Neural progenitor cell (in vitro differentiated cells): ENCODE results near the gene RERE. TPM values are rescaled to one million over a fixed set of nuclear protein-coding genes. Genes with fewer than 3 reads are reported as not detected.

Source experiments
- DNase-seq: peaks from one replicate; pipeline ENCODE4 v3.0.0-alpha.2; 2016; ENCODE audit warnings: low spot score
- H2AFZ ChIP-seq: fragments of 200-600 bp; sonication (generic); replicated peaks from 2 replicates; pipeline ENCODE4 v1.6.1; 2016; ENCODE audit warnings: antibody characterized with exemption
- H3F3A ChIP-seq: fragments of 200-600 bp; sonication (generic); 2 replicates; pipeline ENCODE4 v1.6.1; 2016; ENCODE audit warnings: antibody characterized with exemption, low read depth
- H3K27ac ChIP-seq: fragments of 200-600 bp; sonication (generic); 2 replicates; pipeline ENCODE4 v1.5.1; 2016; ENCODE audit warnings: mild to moderate bottlenecking
- H3K27me3 ChIP-seq: fragments of 200-600 bp; sonication (generic); 2 replicates; pipeline ENCODE4 v1.6.1; 2016; ENCODE audit warnings: mild to moderate bottlenecking, moderate library complexity
- H3K36me3 ChIP-seq: fragments of 200-600 bp; sonication (generic); 2 replicates; pipeline ENCODE4 v1.5.1; 2016
- H3K4me1 ChIP-seq: fragments of 200-600 bp; sonication (generic); 2 replicates; pipeline ENCODE4 v1.6.1; 2016; ENCODE audit warnings: mixed run types
- H3K4me2 ChIP-seq: fragments of 200-600 bp; sonication (generic); 2 replicates; pipeline ENCODE4 v1.6.1; 2016
- H3K4me3 ChIP-seq: fragments of 200-600 bp; sonication (generic); 2 replicates; pipeline ENCODE4 v1.5.1; 2016
- H3K79me2 ChIP-seq: fragments of 200-600 bp; sonication (generic); 2 replicates; pipeline ENCODE4 v1.6.1; 2016; ENCODE audit warnings: low read depth
- H3K9ac ChIP-seq: fragments of 200-600 bp; sonication (generic); 2 replicates; pipeline ENCODE4 v1.6.1; 2016
- H3K9me3 ChIP-seq: fragments of 200-600 bp; sonication (generic); 2 replicates; pipeline ENCODE4 v1.5.1; 2016; ENCODE audit warnings: low read depth
- H4K20me1 ChIP-seq: fragments of 200-600 bp; sonication (generic); 2 replicates; pipeline ENCODE4 v1.6.1; 2016; ENCODE audit warnings: low read depth
- H3K27ac Mint-ChIP-seq: 3 replicates; pipeline ENCODE4 v1.8.0; 2021; ENCODE audit warnings: mixed read lengths
- H3K27me3 Mint-ChIP-seq: 2 replicates; pipeline ENCODE4 v1.8.0; 2022; ENCODE audit warnings: low read depth, mild to moderate bottlenecking, inconsistent platforms, moderate library complexity, mixed read lengths; ENCODE audit not compliant: insufficient read depth
- H3K36me3 Mint-ChIP-seq: 3 replicates; pipeline ENCODE4 v1.8.0; 2021; ENCODE audit warnings: mixed read lengths
- H3K4me1 Mint-ChIP-seq: 3 replicates; pipeline ENCODE4 v1.8.0; 2021; ENCODE audit warnings: mixed read lengths
- H3K4me3 Mint-ChIP-seq: 3 replicates; pipeline ENCODE4 v1.8.0; 2021; ENCODE audit warnings: mild to moderate bottlenecking, moderate library complexity, mixed read lengths
- H3K9me3 Mint-ChIP-seq: 3 replicates; pipeline ENCODE4 v1.8.0; 2020; ENCODE audit warnings: mixed read lengths
- EZH2 ChIP-seq: fragments of 200-600 bp; sonication (generic); IDR thresholded peaks from 2 replicates; pipeline ENCODE4 v1.6.1; 2017; ENCODE audit warnings: antibody characterized with exemption, mild to moderate bottlenecking, moderate library complexity
- EZH2phosphoT487 ChIP-seq: fragments of 200-600 bp; sonication (generic); IDR thresholded peaks from 2 replicates; pipeline ENCODE4 v1.6.1; 2017; ENCODE audit warnings: antibody characterized with exemption
- total RNA-seq: library from RNA; depleted of rRNA; stranded (reverse); fragments of >200 nt; gene quantifications from 2 replicates; pipeline ENCODE4 v1.2.3, GENCODE V29; 2015; ENCODE audit warnings: low replicate concordance
- TF ChIP-seq, protein P1 (sequence below): fragments of 200-600 bp; sonication (generic); IDR thresholded peaks from 2 replicates; pipeline ENCODE4 v1.5.1; 2017; ENCODE audit warnings: antibody characterized with exemption, mild to moderate bottlenecking

The RERE gene
- total RNA-seq, 1 donor from 2014 or later, result 29.8 TPM

DNA sequence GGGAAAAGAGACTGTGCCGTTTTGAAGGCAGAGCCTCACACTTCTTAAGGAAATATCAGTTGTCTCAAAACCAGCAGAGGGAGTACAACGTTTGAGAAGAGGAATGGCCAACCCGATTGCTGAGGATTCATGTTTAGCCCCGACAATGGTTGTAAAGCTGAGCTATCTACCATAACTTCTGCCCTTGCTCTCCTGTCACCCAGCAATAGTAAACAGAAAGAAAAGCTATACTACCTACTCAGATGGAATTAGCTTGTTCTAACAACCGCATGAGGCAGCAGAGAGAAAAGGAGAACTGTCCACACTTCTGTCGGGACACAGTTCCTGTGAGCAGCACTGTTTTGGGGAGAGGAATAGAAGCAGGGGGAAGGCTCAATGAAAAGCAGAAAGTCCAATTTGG is 408.3 kb downstream of the RERE start:
- H3K27me3 Mint-ChIP-seq, result no peaks in the 10 kb centered on the region
- Histone ChIP-seq H4K20me1 (peaks cover 73% of the 10 kb centered on the region), H3K4me2 (peak overlapping the region; percentile 43), H2AFZ (no peak overlapping the region), H3K4me3 (no peak overlapping the region), H3K4me1 (peaks cover 59% of the 10 kb centered on the region), H3K9ac (no peak overlapping the region), H3F3A (peaks cover 45% of the 10 kb centered on the region), H3K27ac (peak overlapping the region; percentile 81), H3K79me2 (peaks cover 91% of the 10 kb centered on the region), H3K27me3 (no peaks in the 10 kb centered on the region), H3K36me3 (no peaks in the 10 kb centered on the region), H3K9me3 (no peaks in the 10 kb centered on the region)
- H3K4me1 Mint-ChIP-seq, result peaks cover 68% of the 10 kb centered on the region
- peaks cover 29% of the 10 kb centered on the region for H3K36me3 Mint-ChIP-seq
- no peak for TF ChIP-seq EZH2
- TF ChIP-seq, protein P1, sequence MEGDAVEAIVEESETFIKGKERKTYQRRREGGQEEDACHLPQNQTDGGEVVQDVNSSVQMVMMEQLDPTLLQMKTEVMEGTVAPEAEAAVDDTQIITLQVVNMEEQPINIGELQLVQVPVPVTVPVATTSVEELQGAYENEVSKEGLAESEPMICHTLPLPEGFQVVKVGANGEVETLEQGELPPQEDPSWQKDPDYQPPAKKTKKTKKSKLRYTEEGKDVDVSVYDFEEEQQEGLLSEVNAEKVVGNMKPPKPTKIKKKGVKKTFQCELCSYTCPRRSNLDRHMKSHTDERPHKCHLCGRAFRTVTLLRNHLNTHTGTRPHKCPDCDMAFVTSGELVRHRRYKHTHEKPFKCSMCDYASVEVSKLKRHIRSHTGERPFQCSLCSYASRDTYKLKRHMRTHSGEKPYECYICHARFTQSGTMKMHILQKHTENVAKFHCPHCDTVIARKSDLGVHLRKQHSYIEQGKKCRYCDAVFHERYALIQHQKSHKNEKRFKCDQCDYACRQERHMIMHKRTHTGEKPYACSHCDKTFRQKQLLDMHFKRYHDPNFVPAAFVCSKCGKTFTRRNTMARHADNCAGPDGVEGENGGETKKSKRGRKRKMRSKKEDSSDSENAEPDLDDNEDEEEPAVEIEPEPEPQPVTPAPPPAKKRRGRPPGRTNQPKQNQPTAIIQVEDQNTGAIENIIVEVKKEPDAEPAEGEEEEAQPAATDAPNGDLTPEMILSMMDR, result peak; percentile 50
- peak overlapping the region; percentile 82 for H3K27ac Mint-ChIP-seq
- H3K4me3 Mint-ChIP-seq, result peak overlapping the region; percentile 72
- H3K9me3 Mint-ChIP-seq, result peaks cover 8% of the 10 kb centered on the region
- peak; percentile 48 for DNase-seq

DNA sequence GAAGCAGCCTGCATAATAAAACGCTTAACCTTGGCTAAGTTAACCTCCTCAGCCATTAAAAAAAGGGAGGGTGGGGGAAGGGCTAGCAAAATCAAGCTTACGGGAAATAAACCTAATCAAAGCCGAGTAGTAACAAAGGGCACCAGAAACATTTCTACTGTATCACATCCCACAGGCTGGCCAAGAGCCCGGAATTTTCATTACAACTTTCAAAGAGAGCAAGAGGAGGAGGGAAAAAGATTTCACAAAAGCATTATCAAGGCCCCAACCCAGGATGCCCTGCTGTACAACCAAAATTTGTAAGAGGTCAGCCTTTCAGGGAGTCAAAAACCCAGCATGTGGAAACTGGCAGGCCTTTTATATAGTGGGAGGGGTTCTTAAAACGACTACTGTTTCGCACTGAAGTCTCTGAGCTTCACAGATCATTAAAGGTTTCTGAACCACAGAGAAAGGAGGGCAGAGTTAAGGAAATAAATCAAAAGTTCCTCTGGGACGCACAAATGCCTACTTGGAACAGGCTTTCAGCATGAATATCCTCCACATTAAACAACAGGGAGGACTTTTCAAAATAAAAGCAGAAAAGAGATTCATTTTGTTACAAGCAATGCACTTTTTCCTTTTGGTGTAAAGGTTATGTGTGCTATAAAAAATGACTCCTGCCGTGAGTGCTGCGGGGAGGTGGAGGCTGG is 409.1 kb downstream of the RERE start:
- H3K36me3 Mint-ChIP-seq, result peaks cover 29% of the 10 kb centered on the region
- peak overlapping the region; percentile 82 for H3K27ac Mint-ChIP-seq
- H2AFZ ChIP-seq, result no peak overlapping the region
- H3K9ac ChIP-seq, result no peak overlapping the region
- peak overlapping the region; percentile 81 for H3K27ac ChIP-seq
- H3K9me3 Mint-ChIP-seq, result peaks cover 8% of the 10 kb centered on the region
- H4K20me1 ChIP-seq, result peaks cover 68% of the 10 kb centered on the region
- no peaks in the 10 kb centered on the region for H3K36me3 ChIP-seq
- peaks cover 68% of the 10 kb centered on the region for H3K4me1 Mint-ChIP-seq
- peaks cover 45% of the 10 kb centered on the region for H3F3A ChIP-seq
- no peak overlapping the region for H3K4me3 ChIP-seq
- peak overlapping the region; percentile 72 for H3K4me3 Mint-ChIP-seq
- H3K4me1 ChIP-seq, result peaks cover 59% of the 10 kb centered on the region
- DNase-seq, result peak; percentile 35
- peak overlapping the region; percentile 43 for H3K4me2 ChIP-seq
- H3K9me3 ChIP-seq, result no peaks in the 10 kb centered on the region
- TF ChIP-seq, protein P1, result no peak
- no peak for TF ChIP-seq EZH2phosphoT487
- no peak for TF ChIP-seq EZH2
- no peaks in the 10 kb centered on the region for H3K27me3 Mint-ChIP-seq
- no peaks in the 10 kb centered on the region for H3K27me3 ChIP-seq
- H3K79me2 ChIP-seq, result peaks cover 89% of the 10 kb centered on the region

DNA sequence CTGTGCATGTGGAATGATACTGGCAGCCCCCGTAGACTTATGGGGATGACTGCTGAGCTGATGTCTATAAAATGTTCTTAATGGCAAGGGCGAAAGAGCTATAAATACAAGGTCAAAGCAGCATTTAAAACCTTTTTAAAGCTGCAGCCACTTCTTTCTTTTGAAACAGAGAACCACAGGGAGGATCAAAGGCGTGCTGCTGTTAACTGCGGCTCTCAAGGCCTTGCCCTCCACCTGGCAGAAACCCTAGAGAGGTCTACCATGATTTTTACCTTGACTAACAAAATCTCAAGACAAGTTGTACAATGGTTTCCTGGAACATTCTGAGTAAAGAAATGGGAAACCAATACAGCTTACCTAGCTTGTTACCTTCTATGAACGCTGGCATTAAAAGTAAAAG is 409.8 kb downstream of the RERE start:
- Histone ChIP-seq H3K4me1 (peaks cover 55% of the 10 kb centered on the region), H3K4me2 (peak overlapping the region; percentile 43), H3K36me3 (no peaks in the 10 kb centered on the region), H3K4me3 (no peak overlapping the region), H3K27me3 (no peaks in the 10 kb centered on the region), H4K20me1 (peaks cover 61% of the 10 kb centered on the region), H3K27ac (peak overlapping the region; percentile 81), H3K79me2 (peaks cover 84% of the 10 kb centered on the region), H3K9me3 (no peaks in the 10 kb centered on the region), H3K9ac (no peak overlapping the region), H3F3A (peaks cover 42% of the 10 kb centered on the region), H2AFZ (no peak overlapping the region)
- DNase-seq, result no peak
- H3K36me3 Mint-ChIP-seq, result peaks cover 26% of the 10 kb centered on the region
- peak overlapping the region; percentile 72 for H3K4me3 Mint-ChIP-seq
- peaks cover 65% of the 10 kb centered on the region for H3K4me1 Mint-ChIP-seq
- no peaks in the 10 kb centered on the region for H3K27me3 Mint-ChIP-seq
- H3K9me3 Mint-ChIP-seq, result peaks cover 8% of the 10 kb centered on the region
- TF ChIP-seq EZH2 (no peak), EZH2phosphoT487 (no peak)
- TF ChIP-seq, protein P1, result no peak
- peak overlapping the region; percentile 82 for H3K27ac Mint-ChIP-seq
